Astrocyte (in vitro differentiated cells and primary cell): ENCODE results near the gene BCAS1. TPM values are rescaled to one million over a fixed set of nuclear protein-coding genes. Genes with fewer than 3 reads are reported as not detected.

ENCODE experiments used
- DNase-seq: peaks from one replicate; pipeline ENCODE4 v3.0.0-alpha.2; 2010; ENCODE audit warnings: low read depth
- FAIRE-seq: peaks from 2 replicates; lab custom pipeline; 2011; peaks lifted over from hg19 to GRCh38; lab: Jason Lieb, UNC
- H2AFZ ChIP-seq: 2 replicates; pipeline ENCODE4 v1.6.0; 2012; ENCODE audit warnings: low read depth, low read length, inconsistent platforms
- H3K27ac ChIP-seq: 2 replicates; pipeline ENCODE4 v1.5.1; 2011; ENCODE audit warnings: low read depth, low read length, inconsistent platforms
- H3K27me3 ChIP-seq: 2 replicates; pipeline ENCODE4 v1.6.0; 2011; ENCODE audit warnings: low read length, inconsistent platforms; ENCODE audit not compliant: insufficient read depth
- H3K36me3 ChIP-seq: 2 replicates; pipeline ENCODE4 v1.5.1; 2011; ENCODE audit warnings: low read length, inconsistent platforms; ENCODE audit not compliant: insufficient read depth
- H3K4me1 ChIP-seq: 2 replicates; pipeline ENCODE4 v1.5.1; 2011; ENCODE audit warnings: low read length, inconsistent platforms; ENCODE audit not compliant: insufficient read depth
- H3K4me2 ChIP-seq: 2 replicates; pipeline ENCODE4 v1.6.0; 2012; ENCODE audit warnings: low read length, inconsistent platforms
- H3K4me3 ChIP-seq: 2 replicates; pipeline ENCODE4 v1.5.1; 2011; ENCODE audit warnings: low read depth, mild to moderate bottlenecking, low read length, inconsistent platforms; ENCODE audit not compliant: insufficient read depth
- H3K79me2 ChIP-seq: 2 replicates; pipeline ENCODE4 v1.6.0; 2012; ENCODE audit warnings: mild to moderate bottlenecking, low read length, inconsistent platforms; ENCODE audit not compliant: insufficient read depth
- H3K9ac ChIP-seq: 2 replicates; pipeline ENCODE4 v1.6.0; 2012; ENCODE audit warnings: mild to moderate bottlenecking, low read length, inconsistent platforms
- H3K9me3 ChIP-seq: 2 replicates; pipeline ENCODE4 v1.5.1; 2012; ENCODE audit warnings: low read depth, mild to moderate bottlenecking, low read length, inconsistent platforms; ENCODE audit not compliant: insufficient read depth
- H4K20me1 ChIP-seq: 2 replicates; pipeline ENCODE4 v1.6.0; 2012; ENCODE audit warnings: low read length, inconsistent platforms; ENCODE audit not compliant: insufficient read depth
- H3K27ac Mint-ChIP-seq: one replicate; pipeline ENCODE4 v1.8.0; 2021; ENCODE audit warnings: mild to moderate bottlenecking, mixed read lengths; ENCODE audit not compliant: unreplicated experiment
- H3K27me3 Mint-ChIP-seq: one replicate; pipeline ENCODE4 v1.8.0; 2021; ENCODE audit warnings: low read depth, mixed read lengths; ENCODE audit not compliant: unreplicated experiment
- H3K36me3 Mint-ChIP-seq: one replicate; pipeline ENCODE4 v1.8.0; 2021; ENCODE audit warnings: low read depth, mixed read lengths; ENCODE audit not compliant: unreplicated experiment
- H3K4me1 Mint-ChIP-seq: one replicate; pipeline ENCODE4 v1.8.0; 2021; ENCODE audit warnings: low read depth, mixed read lengths; ENCODE audit not compliant: unreplicated experiment
- H3K4me3 Mint-ChIP-seq: one replicate; pipeline ENCODE4 v1.8.0; 2021; ENCODE audit warnings: mild to moderate bottlenecking, moderate library complexity, mixed read lengths; ENCODE audit not compliant: unreplicated experiment
- H3K9me3 Mint-ChIP-seq: one replicate; pipeline ENCODE4 v1.8.0; 2021; ENCODE audit warnings: mild to moderate bottlenecking, mixed read lengths; ENCODE audit not compliant: unreplicated experiment
- CTCF ChIP-seq: IDR thresholded peaks from 2 replicates; pipeline ENCODE4 v1.5.1; 2011; ENCODE audit warnings: low read depth, mild to moderate bottlenecking, inconsistent platforms, low read length, moderate library complexity; ENCODE audit not compliant: insufficient read depth
- EZH2 ChIP-seq: IDR thresholded peaks from 2 replicates; pipeline ENCODE4 v1.6.1; 2012; ENCODE audit warnings: mild to moderate bottlenecking, low read length, inconsistent platforms; ENCODE audit not compliant: insufficient read depth
- total RNA-seq: library from RNA; stranded (reverse); gene quantifications from 2 replicates; pipeline ENCODE4 v1.2.1, GENCODE V29; 2021

Gene BCAS1
- total RNA-seq, 1 donor from 2014 or later: not detected

GRCh38 chr20:53923566-53924369, 146.6 kb downstream of the BCAS1 start:
- no peak overlapping the region for H3K9ac ChIP-seq
- no peaks in the 10 kb centered on the region for H3K36me3 ChIP-seq
- H3K4me1 Mint-ChIP-seq: peaks cover 12% of the 10 kb centered on the region
- H3K27ac ChIP-seq: no peak overlapping the region
- H3K36me3 Mint-ChIP-seq: no peaks in the 10 kb centered on the region
- no peak overlapping the region for H2AFZ ChIP-seq
- no peak overlapping the region for H3K27ac Mint-ChIP-seq
- peaks cover 22% of the 10 kb centered on the region for H3K4me1 ChIP-seq
- no peaks in the 10 kb centered on the region for H3K27me3 Mint-ChIP-seq
- H3K4me3 Mint-ChIP-seq: no peak overlapping the region
- H4K20me1 ChIP-seq: no peaks in the 10 kb centered on the region
- H3K9me3 Mint-ChIP-seq: peaks cover 4% of the 10 kb centered on the region
- TF ChIP-seq CTCF (no peak), EZH2 (no peak)
- no peak overlapping the region for H3K4me2 ChIP-seq
- H3K4me3 ChIP-seq: no peak overlapping the region
- H3K27me3 ChIP-seq: no peaks in the 10 kb centered on the region
- H3K79me2 ChIP-seq: no peaks in the 10 kb centered on the region
- FAIRE-seq (no peak), DNase-seq (no peak)
- H3K9me3 ChIP-seq: no peaks in the 10 kb centered on the region

- Histone ChIP-seq H2AFZ (peak overlapping the region; percentile 53), H3K4me2 (no peak overlapping the region), H3K79me2 (no peaks in the 10 kb centered on the region), H3K36me3 (no peaks in the 10 kb centered on the region), H3K9ac (no peak overlapping the region), H3K27me3 (no peaks in the 10 kb centered on the region), H3K27ac (no peak overlapping the region), H4K20me1 (no peaks in the 10 kb centered on the region), H3K4me3 (no peak overlapping the region), H3K4me1 (peaks cover 24% of the 10 kb centered on the region), H3K9me3 (no peaks in the 10 kb centered on the region)
- H3K4me3 Mint-ChIP-seq: no peak overlapping the region
- DNase-seq (no peak), FAIRE-seq (no peak)
- H3K9me3 Mint-ChIP-seq: peaks cover 5% of the 10 kb centered on the region
- peaks cover 14% of the 10 kb centered on the region for H3K4me1 Mint-ChIP-seq
- H3K27ac Mint-ChIP-seq: no peak overlapping the region
- TF ChIP-seq EZH2 (no peak), CTCF (no peak)
- no peaks in the 10 kb centered on the region for H3K36me3 Mint-ChIP-seq
- H3K27me3 Mint-ChIP-seq: no peaks in the 10 kb centered on the region
Observed at GRCh38 chr20:53922901-53923314, 147.5 kb downstream of the BCAS1 start.

GRCh38 chr20:53921443-53921973, 148.9 kb downstream of the BCAS1 start:
- Mint-ChIP-seq H3K4me3 (no peak overlapping the region), H3K4me1 (peaks cover 19% of the 10 kb centered on the region), H3K9me3 (peaks cover 5% of the 10 kb centered on the region), H3K36me3 (no peaks in the 10 kb centered on the region), H3K27ac (no peak overlapping the region), H3K27me3 (no peaks in the 10 kb centered on the region)
- no peak overlapping the region for H2AFZ ChIP-seq
- no peaks in the 10 kb centered on the region for H3K27me3 ChIP-seq
- H4K20me1 ChIP-seq: no peaks in the 10 kb centered on the region
- DNase-seq (no peak), FAIRE-seq (no peak)
- H3K27ac ChIP-seq: no peak overlapping the region
- no peak overlapping the region for H3K4me3 ChIP-seq
- H3K4me2 ChIP-seq: no peak overlapping the region
- no peaks in the 10 kb centered on the region for H3K36me3 ChIP-seq
- H3K79me2 ChIP-seq: no peaks in the 10 kb centered on the region
- no peaks in the 10 kb centered on the region for H3K9me3 ChIP-seq
- H3K9ac ChIP-seq: no peak overlapping the region
- H3K4me1 ChIP-seq: peaks cover 27% of the 10 kb centered on the region
- TF ChIP-seq EZH2: no peak
- TF ChIP-seq CTCF: no peak
